Stimulated activated CD8-positive, alpha-beta memory T cell treated with anti-CD3 and anti-CD28 coated beads, Interleukin-12 subunit alpha, Interleukin-12 subunit beta, amount 100 ng/mL, for 24 hours (primary cell): ENCODE results near the gene OR6C68.
"Not testable (repeated sequence)": the region's sequence is repeated elsewhere in the genome, so short reads cannot be mapped to it uniquely, and the experiment has no call there.

Experiments
- DNase-seq: peaks from one replicate; pipeline ENCODE4 v3.0.0-alpha.2; 2020; ENCODE audit errors: extremely low read depth

The OR6C68 gene

GRCh38 chr12:55492078-55492477 is at the start of gene OR6C68:
Gene OR6C68, plus strand, starts transcription at chr12:55492378. Its CDS starts 0 bp downstream, at chr12:55492378.
- no peak for DNase-seq

GRCh38 chr12:55443776-55444175 is 48.4 kb upstream of the OR6C68 start, which contains the start of gene OR6C2:
Gene OR6C2, plus strand, starts transcription at chr12:55444076. Its CDS starts 8,138 bp downstream, at chr12:55452214.
- DNase-seq: no peak

- DNase-seq: no peak
These were observed 46.8 kb upstream of the OR6C68 start for GRCh38 chr12:55445357-55445756.

- DNase-seq: no peak
These were observed 45.9 kb upstream of the OR6C68 start for GRCh38 chr12:55446326-55446725.

- DNase-seq: no peak
These were observed 43.4 kb upstream of the OR6C68 start for GRCh38 chr12:55448825-55449224.

- DNase-seq: not testable (repeated sequence)
These were observed 27.3 kb upstream of the OR6C68 start for GRCh38 chr12:55464926-55465325.

- no peak for DNase-seq
These were observed 24.3 kb upstream of the OR6C68 start for GRCh38 chr12:55467836-55468235.

- DNase-seq: no peak
These were observed 22.9 kb upstream of the OR6C68 start for GRCh38 chr12:55469291-55469690.

- DNase-seq: no peak
These were observed 21.9 kb upstream of the OR6C68 start, which contains the start of gene OR6C70 for GRCh38 chr12:55470088-55470829. Gene OR6C70, minus strand, starts transcription at chr12:55470138. Its CDS starts 0 bp downstream, at chr12:55470138.

GRCh38 chr12:55472264-55472663 is 19.9 kb upstream of the OR6C68 start:
- no peak for DNase-seq

GRCh38 chr12:55479136-55479535 is 13.0 kb upstream of the OR6C68 start:
- DNase-seq: not testable (repeated sequence)

- not testable (repeated sequence) for DNase-seq
These were observed 7.9 kb upstream of the OR6C68 start for GRCh38 chr12:55484284-55484683.

- DNase-seq: no peak
These were observed 3.3 kb downstream of the OR6C68 start for GRCh38 chr12:55495490-55495889.

- no peak for DNase-seq
These were observed 7.1 kb downstream of the OR6C68 start for GRCh38 chr12:55499231-55499630.

GRCh38 chr12:55499810-55500252 is 7.7 kb downstream of the OR6C68 start:
- DNase-seq: no peak

GRCh38 chr12:55501601-55502000 is 9.4 kb downstream of the OR6C68 start:
- no peak for DNase-seq

GRCh38 chr12:55515696-55516095 is 23.5 kb downstream of the OR6C68 start:
- no peak for DNase-seq

- DNase-seq: no peak
These were observed 24.2 kb downstream of the OR6C68 start for GRCh38 chr12:55516391-55516790.
